ENCODE results near the gene GAPVD1.

DNA sequence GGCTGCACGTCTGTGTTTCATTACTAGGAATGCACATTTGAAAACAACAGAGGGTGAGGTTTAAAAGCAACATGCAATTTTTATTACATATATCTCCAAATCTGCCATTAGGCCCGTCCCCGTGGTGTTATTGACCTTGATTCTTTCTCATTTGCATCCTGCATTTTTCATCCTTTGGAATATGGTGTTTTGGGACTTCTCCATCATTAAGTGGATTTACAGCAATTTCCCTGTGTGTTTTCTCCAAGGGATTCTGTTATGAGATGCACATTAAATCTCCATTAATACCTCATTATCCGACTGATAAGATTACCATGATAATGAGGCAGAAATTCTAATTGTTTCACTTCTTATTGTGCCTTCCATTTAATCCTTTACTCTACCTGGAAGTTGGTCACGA lies 117.6 kb downstream of the GAPVD1 start:
- TF ChIP-seq CTCF (conservative IDR thresholded peaks at IDR 0.05 in 1 of 2, IDR thresholded peaks at IDR 0.05 in 1 of 2; ENCODE audit: extremely low read depth in 1 of 2, insufficient read depth in 1 of 2, low read depth in 1 of 2, low read length in 2 of 2) (no peak), EZH2 (IDR thresholded peaks at IDR 0.05; ENCODE audit: borderline replicate concordance, low read length) (no peak)

Measured in mammary epithelial cell (primary cell).